Dedifferentiated amniotic fluid mesenchymal stem cell (primary cell): ENCODE results near the gene CNTN5.

Source experiments
- DNase-seq: peaks from one replicate; pipeline ENCODE4 v3.0.0-alpha.2; 2016; ENCODE audit errors: extremely low spot score

CNTN5 gene

DNA sequence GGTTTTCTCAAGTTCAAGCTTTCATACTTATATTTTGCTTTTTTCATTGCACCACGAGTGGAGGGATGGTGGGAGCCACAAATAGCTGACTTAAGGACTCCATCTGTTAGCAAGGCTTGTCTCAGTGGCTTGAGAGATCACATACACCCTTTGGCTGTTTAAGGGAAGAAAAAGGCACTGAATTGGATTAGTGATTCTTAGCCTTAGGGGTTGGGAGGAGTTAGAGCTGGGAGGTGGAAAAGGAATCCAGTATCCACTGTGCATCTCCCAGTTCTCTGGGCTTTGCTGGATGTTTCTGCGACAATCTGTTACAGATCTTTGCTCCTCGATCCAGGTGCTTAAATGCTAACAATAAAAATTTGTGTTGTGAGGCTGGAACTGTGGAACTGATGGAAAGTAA, 593.6 kb downstream of the CNTN5 start:
- DNase-seq = no peak

DNA sequence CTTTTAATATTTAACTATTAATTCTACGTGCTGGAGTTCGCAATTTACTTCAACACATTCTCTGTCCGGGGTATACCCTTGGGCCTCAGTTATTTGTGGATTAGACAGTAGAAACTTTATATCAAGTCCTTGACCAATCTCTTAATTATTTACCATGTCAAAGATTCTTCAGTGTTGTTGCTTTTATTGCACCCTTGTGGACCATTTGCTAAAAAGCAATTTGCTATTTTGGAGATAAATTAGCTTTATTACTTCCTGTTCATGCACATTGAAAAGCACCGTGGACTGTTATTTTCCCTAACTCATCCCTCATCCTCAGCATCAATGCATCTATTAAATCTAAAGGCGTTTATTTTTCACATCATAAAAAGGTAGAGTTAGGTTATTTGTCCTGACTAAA, 609.9 kb downstream of the CNTN5 start:
- DNase-seq = no peak

GRCh38 chr11:99631618-99632017, 610.9 kb downstream of the CNTN5 start:
- no peak for DNase-seq

DNA sequence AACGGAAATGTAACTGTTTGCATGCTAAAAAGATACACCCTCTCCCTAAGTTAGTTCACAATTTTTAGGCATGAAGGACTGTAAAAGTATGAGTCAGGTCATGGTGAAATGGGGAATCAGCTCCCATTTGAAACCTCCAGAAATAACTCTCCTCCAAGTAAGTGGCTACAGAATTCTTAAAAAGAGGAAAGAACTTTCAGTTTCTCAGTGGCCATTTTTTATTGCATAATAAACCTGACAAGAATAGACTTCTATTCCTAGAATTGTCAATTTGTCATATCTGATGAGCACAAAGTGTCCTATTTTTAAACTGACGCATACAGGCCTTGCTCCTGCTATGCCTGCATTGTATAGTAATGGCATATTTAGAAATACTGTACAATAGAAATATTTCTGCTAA, 612.2 kb downstream of the CNTN5 start:
- DNase-seq = no peak

GRCh38 chr11:99634581-99634980, 613.8 kb downstream of the CNTN5 start:
- DNase-seq = no peak

GRCh38 chr11:99638073-99638553, 617.4 kb downstream of the CNTN5 start:
- no peak for DNase-seq

DNA sequence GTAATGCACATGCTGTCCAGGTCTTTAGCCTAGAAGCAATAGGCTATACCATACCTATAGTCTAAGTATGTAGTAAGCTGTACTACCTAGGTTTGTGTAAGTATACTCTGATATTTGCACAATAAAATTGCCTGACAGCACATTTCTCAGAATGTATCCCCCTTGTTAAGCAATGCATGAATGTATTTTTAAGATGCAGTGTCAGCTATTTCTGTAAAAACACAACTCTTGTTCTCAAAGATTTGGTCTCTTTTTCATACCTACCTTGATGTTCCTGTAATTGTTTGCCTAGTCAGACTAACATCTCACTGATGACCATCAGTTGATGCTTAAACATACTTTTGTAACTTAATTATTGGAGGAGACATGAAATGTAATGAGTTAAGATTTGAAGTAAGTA, 619.9 kb downstream of the CNTN5 start:
- no peak for DNase-seq

GRCh38 chr11:99645934-99646333, 625.2 kb downstream of the CNTN5 start:
- DNase-seq = no peak

GRCh38 chr11:99670067-99670676, 649.4 kb downstream of the CNTN5 start:
- no peak for DNase-seq

DNA sequence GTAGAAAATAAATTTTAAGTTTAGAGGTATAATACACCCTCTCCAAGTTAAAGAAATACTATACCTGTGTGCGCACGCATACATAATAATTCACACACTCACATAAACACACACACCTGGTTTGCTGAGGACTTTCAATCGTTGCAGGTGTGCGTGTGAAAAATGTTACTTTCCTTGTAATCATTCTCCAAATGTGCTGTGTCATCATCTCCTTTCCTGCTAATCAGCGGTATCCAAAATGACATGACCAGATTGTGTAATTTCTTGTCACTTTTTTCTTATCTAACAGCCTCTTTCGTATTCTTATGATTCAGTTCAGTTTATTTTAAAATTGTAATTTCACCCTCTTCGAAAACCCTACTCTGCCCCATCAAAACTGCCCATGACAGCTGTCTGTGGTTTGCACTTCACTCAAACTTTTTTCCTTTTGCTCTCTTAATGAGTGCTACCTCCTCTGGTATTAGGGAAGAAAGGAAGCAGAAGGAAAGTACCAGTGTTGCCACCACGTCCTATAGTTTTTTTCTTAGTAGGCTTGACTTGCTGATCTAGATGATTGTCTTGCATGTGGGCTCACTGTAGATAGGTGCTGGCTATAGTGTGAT, 651.2 kb downstream of the CNTN5 start:
- no peak for DNase-seq

DNA sequence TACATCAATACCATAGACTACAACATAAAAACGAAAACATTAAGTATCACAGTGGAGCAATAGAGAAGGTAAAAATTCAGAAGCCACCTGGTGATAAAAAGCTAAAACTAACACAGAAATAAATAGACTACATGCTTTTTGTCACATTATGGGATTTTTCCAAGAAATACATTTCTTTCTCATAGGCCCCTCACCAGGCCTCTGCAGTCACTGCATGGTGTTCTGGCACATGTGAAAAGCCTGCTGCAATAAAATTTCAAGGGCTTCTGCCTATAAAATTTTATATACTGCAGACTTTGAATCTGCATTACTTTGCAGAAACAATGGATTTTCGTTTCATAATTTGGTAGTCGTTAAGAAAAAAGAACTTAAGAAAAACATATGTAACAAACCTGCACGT, 655.5 kb downstream of the CNTN5 start:
- no peak for DNase-seq

DNA sequence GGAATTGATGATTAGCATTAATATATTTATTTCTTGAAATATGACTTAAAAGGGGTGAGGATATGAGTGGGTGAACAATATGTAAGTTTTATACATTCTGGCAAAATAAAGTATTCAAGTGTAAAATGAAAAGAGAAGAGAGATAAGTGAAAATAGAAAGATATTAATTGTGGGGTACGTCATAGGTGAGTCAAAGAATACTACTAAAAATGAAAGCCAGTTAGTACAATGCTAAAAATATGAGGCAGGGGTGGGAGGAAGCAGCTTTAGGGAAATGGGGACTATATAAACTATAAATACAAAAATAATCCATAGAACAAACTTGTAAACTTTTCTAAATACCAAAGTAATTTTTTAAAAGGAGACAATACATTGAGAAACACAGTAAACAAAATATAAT, 661.4 kb downstream of the CNTN5 start:
- DNase-seq = no peak

DNA sequence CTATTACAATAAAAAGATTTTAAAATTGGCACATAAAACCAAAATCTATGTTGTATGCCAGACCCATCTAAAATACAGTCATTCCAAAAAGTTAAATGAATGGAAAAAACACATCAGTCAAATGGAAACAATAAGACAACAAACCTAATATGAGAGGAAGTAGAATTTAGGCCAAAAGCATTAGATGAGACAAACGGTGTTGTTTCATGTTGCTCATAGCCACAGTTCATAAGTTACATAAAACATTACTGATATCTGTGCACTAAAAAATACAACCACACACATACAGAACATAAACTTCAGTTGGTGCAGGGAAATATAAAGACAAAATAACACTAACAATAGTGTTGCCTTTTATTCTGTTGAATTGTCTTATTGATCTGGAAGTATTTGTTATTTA, 661.9 kb downstream of the CNTN5 start:
- DNase-seq = no peak

- no peak for DNase-seq
Measured at GRCh38 chr11:99683933-99684332, 663.2 kb downstream of the CNTN5 start.

GRCh38 chr11:99686838-99687237, 666.1 kb downstream of the CNTN5 start:
- DNase-seq = no peak

DNA sequence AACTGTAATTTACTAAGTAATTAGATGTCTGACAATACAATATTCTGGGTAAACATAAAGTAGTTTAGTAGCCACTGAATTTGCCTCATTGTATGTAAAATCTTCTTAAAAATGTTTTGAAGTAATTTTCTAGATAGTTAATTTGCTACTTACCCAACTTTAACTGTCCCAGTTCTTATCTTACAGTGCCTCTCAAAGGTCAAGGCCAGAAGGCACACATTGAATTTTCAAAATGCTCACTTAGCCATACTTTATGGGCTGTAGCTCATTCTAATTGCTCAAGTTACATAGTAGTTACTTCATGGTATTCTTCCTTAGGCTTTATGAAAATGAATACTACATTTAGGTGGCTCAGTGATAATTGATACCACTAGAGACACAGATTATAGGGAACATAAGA, 666.6 kb downstream of the CNTN5 start:
- no peak for DNase-seq

- peak; percentile 52 for DNase-seq
Measured at GRCh38 chr11:99693941-99694492, 673.3 kb downstream of the CNTN5 start.

DNA sequence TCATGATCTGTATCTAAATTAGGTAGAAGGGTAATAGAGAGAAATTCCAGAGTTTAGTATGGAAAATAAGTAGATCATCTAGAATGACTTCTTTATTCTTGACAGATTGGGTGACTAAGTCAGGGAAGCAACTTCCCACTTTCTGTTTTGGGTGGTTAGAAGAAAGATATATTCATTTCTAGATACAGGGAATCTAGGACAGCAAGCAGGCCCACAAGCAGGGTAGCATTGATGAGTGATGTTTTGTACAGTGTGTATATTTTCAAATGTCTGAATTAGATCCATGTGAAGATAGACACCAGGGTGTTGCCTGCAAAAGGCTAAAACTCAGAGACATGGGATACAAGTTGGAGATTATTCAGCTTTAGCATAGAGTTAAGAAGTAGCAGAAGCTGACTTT, 674.4 kb downstream of the CNTN5 start:
- DNase-seq = no peak

DNA sequence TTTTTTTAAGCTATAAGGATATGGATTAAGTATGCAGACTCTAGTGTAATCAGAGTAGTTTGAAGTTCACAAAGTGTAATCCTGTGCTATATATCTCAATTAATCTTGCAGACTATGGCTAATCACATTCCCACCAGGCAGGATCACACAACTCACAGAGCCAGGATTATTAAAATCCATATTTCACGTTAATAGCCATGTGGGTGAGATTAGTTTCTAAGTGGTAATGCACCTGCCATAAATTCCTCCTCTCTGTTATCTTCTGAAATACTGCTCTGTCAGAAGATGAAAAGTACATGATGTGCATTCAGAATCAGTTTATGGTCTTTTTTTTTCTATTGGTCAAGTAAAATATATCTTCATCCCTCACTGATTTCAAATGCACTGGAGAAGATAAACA, 686.1 kb downstream of the CNTN5 start:
- no peak for DNase-seq

DNA sequence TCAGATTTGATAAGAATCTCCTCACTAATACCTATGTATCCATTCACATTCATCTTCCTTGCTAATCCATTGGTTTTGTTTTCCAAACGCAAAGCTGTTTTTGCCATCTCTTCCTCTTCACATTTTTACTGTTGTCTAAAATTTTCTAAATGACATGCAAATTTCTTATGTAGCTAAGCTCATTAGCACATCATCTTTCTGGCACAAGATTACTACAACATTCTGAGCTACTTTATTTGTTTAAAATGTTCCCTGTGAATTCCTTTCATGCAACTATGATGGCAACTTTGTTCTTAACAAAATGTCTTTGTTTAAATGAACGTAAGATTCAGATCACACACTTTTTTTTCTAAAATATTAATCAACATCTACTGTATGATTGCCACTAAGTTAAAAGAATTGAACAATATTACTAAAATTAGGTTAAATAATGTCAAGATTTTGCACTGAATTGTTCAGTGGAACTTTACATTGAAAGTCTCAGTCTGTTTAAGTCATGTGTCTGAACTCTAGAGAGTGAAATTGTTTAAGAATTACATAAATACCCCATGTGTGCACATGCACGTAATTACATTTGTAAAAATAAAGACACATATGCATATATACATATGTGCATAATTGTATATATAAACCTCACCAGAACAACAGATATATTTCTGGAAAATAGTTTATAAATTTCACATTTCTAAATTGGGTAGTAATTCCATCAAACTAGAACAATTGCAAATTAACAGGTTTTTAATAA, 688.4 kb downstream of the CNTN5 start:
- no peak for DNase-seq

DNA sequence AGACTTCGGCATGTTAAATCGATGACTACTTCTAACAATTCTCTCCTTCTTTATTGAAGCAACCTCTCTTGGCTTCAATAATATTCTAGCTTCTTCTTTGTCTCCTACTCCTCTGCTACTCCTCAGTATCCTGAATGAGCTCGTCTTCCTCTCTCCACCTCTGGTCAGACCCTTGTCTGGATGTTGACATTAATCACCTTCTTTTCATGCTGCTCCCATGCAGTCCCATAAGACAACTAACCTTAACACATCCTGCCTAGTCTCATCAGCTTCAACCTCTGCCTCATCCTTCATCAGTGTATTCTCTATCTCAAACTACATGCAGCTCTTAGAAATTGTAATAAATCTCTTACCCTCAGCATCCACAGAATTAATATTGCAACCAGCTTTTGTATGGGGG, 695.6 kb downstream of the CNTN5 start:
- no peak for DNase-seq

DNA sequence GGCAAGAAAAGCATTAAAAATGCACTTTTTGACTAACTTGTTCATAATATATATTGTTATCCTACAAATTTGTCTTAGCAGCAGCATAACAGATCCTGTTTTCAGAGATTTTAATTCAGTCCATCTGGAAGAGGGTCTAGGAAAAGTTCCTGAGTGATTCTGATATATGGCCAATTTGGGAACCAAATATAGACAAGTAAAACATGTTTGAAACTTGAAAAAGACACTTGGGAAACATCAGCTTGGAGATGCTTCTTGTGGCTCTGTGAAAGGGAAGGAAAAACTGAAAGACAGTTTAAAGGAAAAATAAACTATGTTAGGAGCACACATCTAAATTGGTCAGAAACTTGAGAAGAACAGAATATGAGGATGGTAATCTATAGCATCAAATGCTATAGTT, 697.5 kb downstream of the CNTN5 start:
- no peak for DNase-seq
